Mammary epithelial cell (primary cell): Measurements from ENCODE around the gene BTBD9.

Experiments
- CTCF ChIP-seq, 2 donors: IDR thresholded peaks in 1 of 2; conservative IDR thresholded peaks in 1 of 2; 2 replicates each; pipeline ENCODE4 v1.5.1; 2011 to 2012; ENCODE audit warnings: inconsistent platforms in 2 of 2, low read length in 2 of 2, mild to moderate bottlenecking in 2 of 2, control low read depth in 1 of 2, low read depth in 1 of 2; ENCODE audit not compliant: insufficient read depth in 1 of 2; ENCODE audit errors: extremely low read depth in 1 of 2
- EZH2 ChIP-seq: IDR thresholded peaks from 2 replicates; pipeline ENCODE4 v1.6.1; 2012; ENCODE audit warnings: low read length, inconsistent platforms, borderline replicate concordance

- TF ChIP-seq CTCF (conservative IDR thresholded peaks at IDR 0.05 in 1 of 2, IDR thresholded peaks at IDR 0.05 in 1 of 2; ENCODE audit: extremely low read depth in 1 of 2, insufficient read depth in 1 of 2, low read depth in 1 of 2, low read length in 2 of 2), result no peak
- no peak for TF ChIP-seq EZH2
Measured at GRCh38 chr6:38137608-38138265, 502.0 kb downstream of the BTBD9 start.
